SU-DHL-6 (cell line): ENCODE results near the gene CH25H.

Experiments used
- EZH2phosphoT487 ChIP-seq: fragments of 200-600 bp; sonication (generic), shearing (Covaris generic); conservative IDR thresholded peaks from 2 replicates; pipeline ENCODE4 v1.6.1; 2018; ENCODE audit warnings: mild to moderate bottlenecking, antibody characterized with exemption, low read length, moderate library complexity, mixed read lengths
- TF ChIP-seq, protein P1 (sequence below): fragments of 200-600 bp; sonication (generic); IDR thresholded peaks from one replicate; pipeline ENCODE4 v1.5.1; 2017; ENCODE audit warnings: antibody characterized with exemption, mild to moderate bottlenecking, low read length, moderate library complexity; ENCODE audit not compliant: insufficient read depth, poor library complexity, severe bottlenecking

GRCh38 chr10:89197473-89197872, 9.6 kb downstream of the CH25H start:
- TF ChIP-seq, protein P1, sequence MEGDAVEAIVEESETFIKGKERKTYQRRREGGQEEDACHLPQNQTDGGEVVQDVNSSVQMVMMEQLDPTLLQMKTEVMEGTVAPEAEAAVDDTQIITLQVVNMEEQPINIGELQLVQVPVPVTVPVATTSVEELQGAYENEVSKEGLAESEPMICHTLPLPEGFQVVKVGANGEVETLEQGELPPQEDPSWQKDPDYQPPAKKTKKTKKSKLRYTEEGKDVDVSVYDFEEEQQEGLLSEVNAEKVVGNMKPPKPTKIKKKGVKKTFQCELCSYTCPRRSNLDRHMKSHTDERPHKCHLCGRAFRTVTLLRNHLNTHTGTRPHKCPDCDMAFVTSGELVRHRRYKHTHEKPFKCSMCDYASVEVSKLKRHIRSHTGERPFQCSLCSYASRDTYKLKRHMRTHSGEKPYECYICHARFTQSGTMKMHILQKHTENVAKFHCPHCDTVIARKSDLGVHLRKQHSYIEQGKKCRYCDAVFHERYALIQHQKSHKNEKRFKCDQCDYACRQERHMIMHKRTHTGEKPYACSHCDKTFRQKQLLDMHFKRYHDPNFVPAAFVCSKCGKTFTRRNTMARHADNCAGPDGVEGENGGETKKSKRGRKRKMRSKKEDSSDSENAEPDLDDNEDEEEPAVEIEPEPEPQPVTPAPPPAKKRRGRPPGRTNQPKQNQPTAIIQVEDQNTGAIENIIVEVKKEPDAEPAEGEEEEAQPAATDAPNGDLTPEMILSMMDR = no peak
- no peak for TF ChIP-seq EZH2phosphoT487
